ENCODE data around the gene ITPR1.

Gene ITPR1

GRCh38 chr3:4599612-4600011 is 106.5 kb downstream of the ITPR1 start:
- DNase-seq: no peak

- no peak for DNase-seq
These were observed 107.3 kb downstream of the ITPR1 start for GRCh38 chr3:4600493-4600892.

GRCh38 chr3:4601892-4602291 is 108.7 kb downstream of the ITPR1 start:
- no peak for DNase-seq

GRCh38 chr3:4604693-4605092 is 111.5 kb downstream of the ITPR1 start:
- no peak for DNase-seq

GRCh38 chr3:4606911-4607310 is 113.8 kb downstream of the ITPR1 start:
- no peak for DNase-seq

- DNase-seq: no peak
These were observed 120.2 kb downstream of the ITPR1 start for GRCh38 chr3:4613366-4613765.

- DNase-seq: no peak
These were observed 120.9 kb downstream of the ITPR1 start for GRCh38 chr3:4614070-4614469.

- DNase-seq: no peak
These were observed 121.8 kb downstream of the ITPR1 start for GRCh38 chr3:4614927-4615326.

- no peak for DNase-seq
These were observed 122.6 kb downstream of the ITPR1 start for GRCh38 chr3:4615750-4616149.

GRCh38 chr3:4623421-4623999 is 130.4 kb downstream of the ITPR1 start:
- no peak for DNase-seq

- DNase-seq: no peak
These were observed 134.7 kb downstream of the ITPR1 start for GRCh38 chr3:4627651-4628375.

- DNase-seq: no peak
These were observed 136.2 kb downstream of the ITPR1 start for GRCh38 chr3:4629095-4630007.

GRCh38 chr3:4633078-4634004 is 140.2 kb downstream of the ITPR1 start:
- DNase-seq: no peak

- DNase-seq: no peak
These were observed 141.7 kb downstream of the ITPR1 start for GRCh38 chr3:4634894-4635293.

GRCh38 chr3:4637265-4637664 is 144.1 kb downstream of the ITPR1 start:
- DNase-seq: no peak

- DNase-seq: no peak
These were observed 148.9 kb downstream of the ITPR1 start for GRCh38 chr3:4641863-4642563.

GRCh38 chr3:4642611-4643010 is 149.5 kb downstream of the ITPR1 start:
- no peak for DNase-seq

- no peak for DNase-seq
These were observed 150.9 kb downstream of the ITPR1 start for GRCh38 chr3:4643904-4644547.

- no peak for DNase-seq
These were observed 151.8 kb downstream of the ITPR1 start for GRCh38 chr3:4644951-4645350.

GRCh38 chr3:4645468-4645867 is 152.3 kb downstream of the ITPR1 start:
- peak; percentile 11 for DNase-seq

- DNase-seq: no peak
These were observed 154.3 kb downstream of the ITPR1 start for GRCh38 chr3:4647411-4647810.

All from stimulated activated CD4-positive, alpha-beta T cell treated with anti-CD3 and anti-CD28 coated beads, Interleukin-15, amount 100 ng/mL, for 24 hours (primary cell).